H9 (cell line): ENCODE results near the gene ZMIZ1. TPM values are rescaled to one million over a fixed set of nuclear protein-coding genes. Genes with fewer than 3 reads are reported as not detected.

Experiments used
- DNase-seq: peaks from one replicate; pipeline ENCODE4 v3.0.0-alpha.2; 2017
- H2AFZ ChIP-seq: one replicate; pipeline ENCODE4 v1.6.1; 2013; ENCODE audit warnings: mild to moderate bottlenecking, low read length, control low read depth, moderate library complexity
- H2AK5ac ChIP-seq: 2 replicates; pipeline ENCODE4 v1.6.1; 2013; ENCODE audit warnings: low read length, control low read depth, mixed read lengths; ENCODE audit not compliant: insufficient read length
- H2BK120ac ChIP-seq: one replicate; pipeline ENCODE4 v1.6.1; 2013; ENCODE audit warnings: low read depth, mild to moderate bottlenecking, low read length, control low read depth, inconsistent platforms; ENCODE audit not compliant: poor library complexity, severe bottlenecking
- H2BK12ac ChIP-seq: 2 replicates; pipeline ENCODE4 v1.6.1; 2013; ENCODE audit warnings: low read length, control low read depth, mixed read lengths, low read depth; ENCODE audit not compliant: insufficient read length
- H2BK15ac ChIP-seq: 2 replicates; pipeline ENCODE4 v1.6.1; 2013; ENCODE audit warnings: low read depth, low read length, control low read depth
- H2BK20ac ChIP-seq: one replicate; pipeline ENCODE4 v1.6.1; 2013; ENCODE audit warnings: low read depth, mild to moderate bottlenecking, low read length, control low read depth, inconsistent platforms; ENCODE audit not compliant: poor library complexity, severe bottlenecking
- H2BK5ac ChIP-seq: 2 replicates; pipeline ENCODE4 v1.6.1; 2013; ENCODE audit warnings: low read length, control low read depth, mixed read lengths; ENCODE audit not compliant: insufficient read length
- H3K14ac ChIP-seq: 2 replicates; pipeline ENCODE4 v1.6.1; 2013; ENCODE audit warnings: low read length, control low read depth; ENCODE audit not compliant: insufficient read depth
- H3K18ac ChIP-seq: 2 replicates; pipeline ENCODE4 v1.6.1; 2013; ENCODE audit warnings: low read depth, mild to moderate bottlenecking, mixed read lengths, low read length, control low read depth; ENCODE audit not compliant: insufficient read length
- H3K23ac ChIP-seq: 2 replicates; pipeline ENCODE4 v1.6.1; 2013; ENCODE audit warnings: low read length, control low read depth, mixed read lengths, low read depth; ENCODE audit not compliant: insufficient read length
- H3K23me2 ChIP-seq: 2 replicates; pipeline ENCODE4 v1.6.1; 2013; ENCODE audit warnings: low read depth, mild to moderate bottlenecking, mixed read lengths, low read length, control low read depth; ENCODE audit not compliant: insufficient read length, poor library complexity, severe bottlenecking
- H3K27ac ChIP-seq: 2 replicates; pipeline ENCODE4 v1.5.1; 2013; ENCODE audit warnings: low read length, control low read depth, mixed read lengths, low read depth; ENCODE audit not compliant: insufficient read length
- H3K27me3 ChIP-seq: 2 replicates; pipeline ENCODE4 v1.6.1; 2013; ENCODE audit warnings: low read length, control low read depth, inconsistent platforms; ENCODE audit not compliant: insufficient read depth
- H3K4ac ChIP-seq: 2 replicates; pipeline ENCODE4 v1.6.1; 2013; ENCODE audit warnings: low read depth, mild to moderate bottlenecking, control low read depth, inconsistent platforms, low read length, moderate library complexity
- H3K4me1 ChIP-seq: 2 replicates; pipeline ENCODE4 v1.6.1; 2013; ENCODE audit warnings: low read length, control low read depth, inconsistent platforms; ENCODE audit not compliant: insufficient read depth
- H3K4me2 ChIP-seq: 2 replicates; pipeline ENCODE4 v1.6.1; 2013; ENCODE audit warnings: low read length, control low read depth, mixed read lengths; ENCODE audit not compliant: insufficient read length, insufficient read depth
- H3K56ac ChIP-seq: 2 replicates; pipeline ENCODE4 v1.6.1; 2013; ENCODE audit warnings: low read depth, mild to moderate bottlenecking, mixed read lengths, low read length, control low read depth; ENCODE audit not compliant: insufficient read length
- H3K79me1 ChIP-seq: 2 replicates; pipeline ENCODE4 v1.6.1; 2013; ENCODE audit warnings: low read depth, mild to moderate bottlenecking, moderate library complexity, low read length, control low read depth, inconsistent platforms; ENCODE audit not compliant: insufficient read depth, poor library complexity, severe bottlenecking
- H3K79me2 ChIP-seq: 2 replicates; pipeline ENCODE4 v1.6.1; 2013; ENCODE audit warnings: low read length, control low read depth, inconsistent platforms; ENCODE audit not compliant: insufficient read depth
- H3K9ac ChIP-seq: 2 replicates; pipeline ENCODE4 v1.6.1; 2013; ENCODE audit warnings: low read length, control low read depth, mixed read lengths; ENCODE audit not compliant: insufficient read length; ENCODE audit errors: extremely low read depth
- H3K9me3 ChIP-seq: one replicate; pipeline ENCODE4 v1.6.1; 2013; ENCODE audit warnings: low read depth, low read length, inconsistent platforms; ENCODE audit not compliant: control insufficient read depth
- H3T11ph ChIP-seq: one replicate; pipeline ENCODE4 v1.6.1; 2013; ENCODE audit warnings: mild to moderate bottlenecking, low read length, control low read depth, inconsistent platforms
- H4K20me1 ChIP-seq: one replicate; pipeline ENCODE4 v1.6.1; 2013; ENCODE audit not compliant: control insufficient read depth, insufficient read length, insufficient read depth
- H4K5ac ChIP-seq: 2 replicates; pipeline ENCODE4 v1.6.1; 2013; ENCODE audit warnings: low read depth, mild to moderate bottlenecking, mixed read lengths, low read length, control low read depth; ENCODE audit not compliant: insufficient read length
- H4K8ac ChIP-seq: replicated peaks from 2 replicates; pipeline ENCODE4 v1.6.1; 2013; ENCODE audit warnings: low read length, control low read depth, mixed read lengths, low read depth; ENCODE audit not compliant: insufficient read length
- H4K91ac ChIP-seq: 2 replicates; pipeline ENCODE4 v1.6.1; 2013; ENCODE audit warnings: low read depth, mild to moderate bottlenecking, moderate library complexity, mixed read lengths, low read length, control low read depth; ENCODE audit not compliant: insufficient read length
- H3K27ac Mint-ChIP-seq, 3 experiments: 2 replicates in 2 of 3; 3 replicates in 1 of 3; pipeline ENCODE4 v1.8.0; 2020 to 2021; ENCODE audit warnings: mixed read lengths in 3 of 3, mild to moderate bottlenecking in 1 of 3, moderate library complexity in 1 of 3
- H3K27me3 Mint-ChIP-seq: 2 replicates; pipeline ENCODE4 v1.8.0; 2021; ENCODE audit warnings: low read depth, mild to moderate bottlenecking, moderate library complexity, mixed read lengths
- H3K36me3 Mint-ChIP-seq, 3 experiments: 2 replicates in 2 of 3; 3 replicates in 1 of 3; pipeline ENCODE4 v1.8.0; 2020 to 2021; ENCODE audit warnings: low read depth in 3 of 3, mixed read lengths in 3 of 3; ENCODE audit not compliant: insufficient read depth in 1 of 3
- H3K4me1 Mint-ChIP-seq, 2 experiments: 2 replicates each; pipeline ENCODE4 v1.8.0; 2020; ENCODE audit warnings: mixed read lengths in 2 of 2
- H3K4me3 Mint-ChIP-seq, 2 experiments: 2 replicates in 1 of 2; 3 replicates in 1 of 2; pipeline ENCODE4 v1.8.0; 2020 to 2021; ENCODE audit warnings: mild to moderate bottlenecking in 2 of 2, mixed read lengths in 2 of 2, moderate library complexity in 1 of 2
- H3K9me3 Mint-ChIP-seq, 2 experiments: 2 replicates in 1 of 2; 3 replicates in 1 of 2; pipeline ENCODE4 v1.8.0; 2020; ENCODE audit warnings: mild to moderate bottlenecking in 2 of 2, mixed read lengths in 2 of 2, moderate library complexity in 1 of 2
- WGBS: extraction: QIAGEN DNeasy Blood & Tissue Kit; methylation state at CpG from one replicate; pipeline ENCODE4 v1.1.7; 2013; ENCODE audit warnings: missing lambda C conversion rate, low lambda C conversion rate, mixed read lengths; ENCODE audit not compliant: insufficient read length; ENCODE audit errors: extremely low coverage; 5-methylcytosine and 5-hydroxymethylcytosine counted together
- total RNA-seq: library from RNA; stranded (reverse); gene quantifications from 2 replicates; pipeline ENCODE4 v1.2.1, GENCODE V29; 2021
- TF ChIP-seq, protein P1 (sequence below): fragments of 200-600 bp; sonication (generic); conservative IDR thresholded peaks from 3 replicates; pipeline ENCODE4 v1.8.0; 2021; ENCODE audit warnings: antibody characterized with exemption, mild to moderate bottlenecking

Gene ZMIZ1
- total RNA-seq, 1 experiment from 2014 or later: 36.9 TPM

DNA sequence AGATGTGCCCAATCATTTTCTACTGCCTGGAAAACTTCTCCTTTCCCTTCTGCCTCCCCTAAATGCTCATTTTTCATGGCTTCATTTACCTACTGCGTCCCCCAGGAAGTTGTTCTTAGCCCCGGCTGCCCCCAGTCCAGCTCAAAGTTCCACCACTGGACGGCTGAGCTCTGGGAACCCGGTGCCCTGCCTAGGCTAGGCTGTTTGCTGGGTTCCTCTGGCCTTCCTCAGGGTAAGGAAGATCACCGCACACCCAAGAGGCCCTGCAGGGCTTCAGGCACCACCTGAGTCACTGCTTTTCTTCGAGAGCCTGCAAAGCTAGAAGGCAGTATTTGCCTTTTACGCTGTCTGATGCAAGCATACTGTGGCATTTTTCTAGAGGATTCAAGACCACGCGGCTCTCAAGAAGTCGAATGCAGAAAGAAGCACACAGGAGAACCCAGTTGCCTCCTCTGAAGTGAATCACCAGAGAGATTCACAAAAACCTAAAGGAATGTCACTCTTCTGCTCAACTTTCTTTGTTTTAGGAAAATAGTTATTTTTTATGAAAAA, 46.7 kb upstream of the ZMIZ1 start:
- Mint-ChIP-seq H3K36me3 (no peaks in the 10 kb centered on the region; a peak in 1 of 7 replicates), H3K4me3 (no peak overlapping the region), H3K27ac (no peak overlapping the region), H3K27me3 (peaks cover 4% of the 10 kb centered on the region; the same call in 1 of the 2 replicates), H3K4me1 (peaks cover 3 to 10% of the 10 kb centered on the region in 2 experiments; a peak in 3 of 4 replicates), H3K9me3 (no peaks in the 10 kb centered on the region; a peak in 1 of 5 replicates)
- no CpG with 5 or more reads among the region's 10 CpGs for WGBS
- no peak for DNase-seq
- H3K18ac ChIP-seq: no peak overlapping the region
- H3K23me2 ChIP-seq: no peaks in the 10 kb centered on the region
- H3K27me3 ChIP-seq: no peaks in the 10 kb centered on the region
- H3K9ac ChIP-seq: no peak overlapping the region
- H2AK5ac ChIP-seq: no peak overlapping the region
- H4K8ac ChIP-seq: no peak overlapping the region
- no peak overlapping the region for H3K23ac ChIP-seq
- peak overlapping the region; percentile 38 for H2BK12ac ChIP-seq
- H3K27ac ChIP-seq: no peak overlapping the region
- no peaks in the 10 kb centered on the region for H3K9me3 ChIP-seq
- H3K79me2 ChIP-seq: no peaks in the 10 kb centered on the region
- no peaks in the 10 kb centered on the region for H3K4me1 ChIP-seq
- no peak overlapping the region for H2BK20ac ChIP-seq
- no peak overlapping the region for H4K5ac ChIP-seq
- H2BK120ac ChIP-seq: no peak overlapping the region
- H2BK5ac ChIP-seq: no peak overlapping the region
- no peaks in the 10 kb centered on the region for H4K20me1 ChIP-seq
- no peak overlapping the region for H3K4me2 ChIP-seq
- H3K79me1 ChIP-seq: no peaks in the 10 kb centered on the region
- TF ChIP-seq, protein P1, sequence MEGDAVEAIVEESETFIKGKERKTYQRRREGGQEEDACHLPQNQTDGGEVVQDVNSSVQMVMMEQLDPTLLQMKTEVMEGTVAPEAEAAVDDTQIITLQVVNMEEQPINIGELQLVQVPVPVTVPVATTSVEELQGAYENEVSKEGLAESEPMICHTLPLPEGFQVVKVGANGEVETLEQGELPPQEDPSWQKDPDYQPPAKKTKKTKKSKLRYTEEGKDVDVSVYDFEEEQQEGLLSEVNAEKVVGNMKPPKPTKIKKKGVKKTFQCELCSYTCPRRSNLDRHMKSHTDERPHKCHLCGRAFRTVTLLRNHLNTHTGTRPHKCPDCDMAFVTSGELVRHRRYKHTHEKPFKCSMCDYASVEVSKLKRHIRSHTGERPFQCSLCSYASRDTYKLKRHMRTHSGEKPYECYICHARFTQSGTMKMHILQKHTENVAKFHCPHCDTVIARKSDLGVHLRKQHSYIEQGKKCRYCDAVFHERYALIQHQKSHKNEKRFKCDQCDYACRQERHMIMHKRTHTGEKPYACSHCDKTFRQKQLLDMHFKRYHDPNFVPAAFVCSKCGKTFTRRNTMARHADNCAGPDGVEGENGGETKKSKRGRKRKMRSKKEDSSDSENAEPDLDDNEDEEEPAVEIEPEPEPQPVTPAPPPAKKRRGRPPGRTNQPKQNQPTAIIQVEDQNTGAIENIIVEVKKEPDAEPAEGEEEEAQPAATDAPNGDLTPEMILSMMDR: no peak
- no peak overlapping the region for H2BK15ac ChIP-seq
- no peak overlapping the region for H3K4ac ChIP-seq
- H4K91ac ChIP-seq: no peak overlapping the region
- no peak overlapping the region for H3T11ph ChIP-seq
- no peak overlapping the region for H3K14ac ChIP-seq
- H3K56ac ChIP-seq: no peak overlapping the region
- no peak overlapping the region for H2AFZ ChIP-seq
